Measurements from ENCODE around the gene PREB.

Gene PREB

DNA sequence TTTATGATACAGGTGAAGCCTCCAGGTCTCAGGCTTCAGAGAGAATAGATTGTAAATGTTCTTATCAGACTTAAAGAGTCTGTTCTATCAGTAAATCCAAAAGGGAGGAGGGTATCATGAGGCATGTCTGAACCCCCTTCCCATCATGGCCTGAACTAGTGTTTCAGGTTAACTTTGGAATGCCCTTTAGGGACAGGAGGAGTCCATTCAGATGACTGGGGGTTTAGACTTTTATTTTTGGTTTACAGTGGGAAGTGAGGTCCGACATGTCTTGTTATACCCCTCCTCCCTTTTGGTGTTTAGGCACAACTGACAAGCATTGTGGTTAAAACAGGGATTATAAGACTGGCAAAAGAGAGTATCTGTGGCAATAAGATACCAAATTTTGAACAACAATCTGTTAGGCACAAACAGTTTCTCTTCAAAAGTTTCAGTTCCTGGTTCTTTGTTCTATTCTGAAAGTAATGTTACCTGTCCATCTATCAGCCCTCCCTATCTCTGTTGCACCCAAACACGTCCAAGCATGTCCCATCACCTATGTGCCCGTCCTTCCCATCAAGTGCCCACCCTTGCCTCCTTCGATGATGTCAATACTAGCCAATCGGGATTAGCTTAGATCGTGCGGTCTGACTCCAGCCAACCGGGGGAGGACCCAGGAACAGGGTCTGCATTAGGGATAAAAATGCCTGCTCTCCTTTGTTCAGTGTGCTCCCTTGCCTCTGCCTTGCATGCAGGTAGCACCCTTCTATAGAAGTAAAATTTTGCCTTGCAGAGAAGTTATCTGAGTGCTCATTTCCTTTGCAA, 30.7 kb upstream of the PREB start:
- Histone ChIP-seq H3K27me3 (ENCODE audit: control insufficient read depth, insufficient read depth, low read length) (no peaks in the 10 kb centered on the region), H3K36me3 (ENCODE audit: control insufficient read depth, insufficient read depth, low read length) (no peaks in the 10 kb centered on the region), H3K4me1 (ENCODE audit: control insufficient read depth, insufficient read depth, low read length) (no peaks in the 10 kb centered on the region), H3K4me3 (ENCODE audit: low read length) (no peak overlapping the region), H3K9me3 (ENCODE audit: control insufficient read depth, low read length) (no peaks in the 10 kb centered on the region), H3K9ac (ENCODE audit: low read length) (no peak overlapping the region)

DNA sequence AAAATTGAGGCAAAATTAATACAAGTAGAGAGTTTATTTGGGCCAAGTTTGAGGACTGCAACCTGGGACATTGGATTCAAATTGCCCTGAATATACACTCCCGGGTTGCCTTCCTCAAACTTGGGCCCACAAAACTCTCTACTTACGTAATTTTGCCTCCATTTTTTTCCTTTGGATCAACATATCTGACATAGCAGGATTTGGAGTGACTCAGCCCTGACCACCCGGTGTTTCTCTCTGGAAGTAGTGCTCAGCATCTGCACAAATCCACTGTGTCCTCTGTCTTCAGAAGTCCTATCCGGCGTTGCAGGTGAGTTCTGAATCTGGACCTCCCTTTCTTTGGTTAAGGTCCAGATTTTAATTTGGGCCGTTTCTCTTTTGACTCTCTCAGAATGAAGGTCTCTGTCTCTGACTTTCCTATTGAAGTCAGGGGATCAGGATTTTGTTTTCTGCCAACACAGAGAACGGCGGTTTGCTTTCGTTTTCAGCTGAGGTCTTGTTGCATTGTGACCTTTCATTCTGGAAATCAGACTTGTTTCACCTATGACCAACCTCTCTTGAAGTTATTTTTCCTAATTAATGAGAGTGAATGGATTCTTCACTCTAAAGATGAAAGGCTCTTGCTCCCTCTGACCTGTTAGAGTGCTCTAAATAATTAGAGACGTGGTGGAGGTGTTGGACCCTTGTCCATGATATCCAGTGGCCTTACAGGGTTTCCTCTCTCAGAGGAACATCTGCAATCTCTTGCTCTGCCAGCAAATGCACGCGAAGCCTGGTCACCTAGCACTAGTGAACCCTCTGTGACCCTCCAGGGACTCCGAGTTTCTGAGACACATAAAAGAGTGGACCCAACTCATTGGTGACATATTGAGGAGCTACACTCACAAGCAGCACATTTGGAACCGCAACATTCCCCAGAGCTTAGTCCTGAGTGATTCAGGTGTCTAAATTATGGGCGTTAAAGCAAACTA, 28.0 kb upstream of the PREB start:
- Histone ChIP-seq H3K9ac (ENCODE audit: low read length) (peak overlapping the region; percentile 13), H3K36me3 (ENCODE audit: control insufficient read depth, insufficient read depth, low read length) (no peaks in the 10 kb centered on the region), H3K27me3 (ENCODE audit: control insufficient read depth, insufficient read depth, low read length) (no peaks in the 10 kb centered on the region), H3K4me3 (ENCODE audit: low read length) (no peak overlapping the region), H3K4me1 (ENCODE audit: control insufficient read depth, insufficient read depth, low read length) (no peaks in the 10 kb centered on the region), H3K9me3 (ENCODE audit: control insufficient read depth, low read length) (no peaks in the 10 kb centered on the region)

DNA sequence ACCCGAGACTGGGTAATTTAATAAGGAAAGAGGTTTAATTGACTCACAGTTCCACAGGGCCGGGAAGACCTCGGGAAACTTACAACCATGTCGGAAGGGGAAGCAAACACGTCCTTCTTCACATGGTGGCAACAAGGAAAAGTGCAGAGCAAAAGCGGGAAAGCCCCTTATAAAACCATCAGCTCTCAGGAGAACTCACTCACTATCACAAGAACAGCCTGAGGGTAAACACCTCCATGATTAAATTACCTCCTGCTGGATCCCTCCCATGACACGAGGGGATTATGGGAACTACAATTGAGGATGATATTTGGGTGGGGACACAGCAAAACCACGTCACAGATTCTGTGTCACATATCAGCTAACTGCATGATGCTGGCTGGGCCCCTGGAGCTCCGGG, 25.8 kb upstream of the PREB start:
- no peaks in the 10 kb centered on the region for H3K27me3 ChIP-seq (ENCODE audit: control insufficient read depth, insufficient read depth, low read length)
- H3K36me3 ChIP-seq (ENCODE audit: control insufficient read depth, insufficient read depth, low read length): no peaks in the 10 kb centered on the region
- H3K4me3 ChIP-seq (ENCODE audit: low read length): no peak overlapping the region
- no peaks in the 10 kb centered on the region for H3K4me1 ChIP-seq (ENCODE audit: control insufficient read depth, insufficient read depth, low read length)
- H3K9ac ChIP-seq (ENCODE audit: low read length): no peak overlapping the region
- H3K9me3 ChIP-seq (ENCODE audit: control insufficient read depth, low read length): no peaks in the 10 kb centered on the region

DNA sequence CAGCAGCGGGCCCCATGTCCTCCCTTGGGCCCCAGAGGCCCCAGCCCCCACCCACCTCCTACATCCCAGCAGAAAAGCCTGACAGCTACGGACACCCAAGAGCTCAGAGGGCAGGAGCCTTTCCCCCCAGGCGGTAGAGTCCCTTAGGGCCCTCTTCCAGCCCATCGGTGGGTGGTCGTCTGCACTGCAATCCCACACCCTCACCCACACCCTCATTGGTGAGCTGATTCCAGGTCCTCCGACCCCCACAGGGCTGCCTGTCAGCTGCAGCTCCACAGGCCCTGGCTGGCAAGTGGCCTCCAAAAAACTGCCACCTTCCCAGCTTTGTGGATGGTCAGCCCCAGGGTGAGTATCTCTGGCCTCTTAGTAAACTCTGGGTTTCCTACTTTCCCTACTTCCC, 24.8 kb upstream of the PREB start:
- no peaks in the 10 kb centered on the region for H3K9me3 ChIP-seq (ENCODE audit: control insufficient read depth, low read length)
- no peaks in the 10 kb centered on the region for H3K4me1 ChIP-seq (ENCODE audit: control insufficient read depth, insufficient read depth, low read length)
- H3K27me3 ChIP-seq (ENCODE audit: control insufficient read depth, insufficient read depth, low read length): no peaks in the 10 kb centered on the region
- no peaks in the 10 kb centered on the region for H3K36me3 ChIP-seq (ENCODE audit: control insufficient read depth, insufficient read depth, low read length)
- no peak overlapping the region for H3K4me3 ChIP-seq (ENCODE audit: low read length)
- no peak overlapping the region for H3K9ac ChIP-seq (ENCODE audit: low read length)

DNA sequence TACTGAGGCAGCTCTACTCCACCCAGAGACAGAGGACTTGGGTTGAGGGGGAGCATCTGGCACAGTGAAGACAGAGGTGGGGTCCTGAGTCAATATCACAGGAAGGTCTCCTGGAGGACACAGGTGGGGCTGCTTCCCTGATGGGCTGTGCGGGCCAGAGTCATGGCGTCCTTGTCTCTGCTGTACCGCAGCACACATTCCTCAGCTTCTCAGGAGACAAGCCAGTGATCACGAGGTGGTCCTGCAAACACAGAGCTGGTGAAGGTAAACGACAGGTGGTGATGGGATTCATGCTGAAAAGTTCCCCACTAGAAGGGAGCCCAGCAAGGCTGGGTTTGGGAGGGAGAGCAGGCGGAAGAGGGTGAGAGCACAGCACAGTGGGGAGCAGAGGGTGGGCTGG, 24.0 kb upstream of the PREB start:
- H3K4me1 ChIP-seq (ENCODE audit: control insufficient read depth, insufficient read depth, low read length): no peaks in the 10 kb centered on the region
- no peaks in the 10 kb centered on the region for H3K36me3 ChIP-seq (ENCODE audit: control insufficient read depth, insufficient read depth, low read length)
- no peak overlapping the region for H3K9ac ChIP-seq (ENCODE audit: low read length)
- no peak overlapping the region for H3K4me3 ChIP-seq (ENCODE audit: low read length)
- H3K9me3 ChIP-seq (ENCODE audit: control insufficient read depth, low read length): no peaks in the 10 kb centered on the region
- no peaks in the 10 kb centered on the region for H3K27me3 ChIP-seq (ENCODE audit: control insufficient read depth, insufficient read depth, low read length)

DNA sequence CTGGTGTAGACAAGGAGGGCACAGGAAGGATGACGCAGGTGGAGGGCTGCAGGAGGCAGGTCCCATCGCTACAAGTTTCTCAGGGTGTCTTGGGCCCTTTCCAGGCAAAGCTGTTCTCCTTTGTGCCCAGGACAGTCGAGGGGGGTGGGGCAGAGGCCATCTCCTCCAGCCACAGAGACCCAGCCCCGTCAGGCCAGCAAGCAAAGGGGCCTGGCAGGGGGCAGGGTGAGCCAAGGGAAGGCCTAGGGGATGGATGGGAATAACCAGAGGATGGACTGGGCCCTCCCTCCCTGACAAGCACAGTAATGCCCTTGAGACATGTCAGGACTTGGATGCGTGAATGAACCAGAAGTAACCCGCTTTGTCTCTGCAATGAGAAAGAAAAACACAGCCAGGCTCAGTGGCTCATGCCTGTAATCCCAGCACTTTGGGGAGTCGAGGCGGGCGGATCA, 20.7 kb upstream of the PREB start:
- Histone ChIP-seq H3K9me3 (ENCODE audit: control insufficient read depth, low read length) (no peaks in the 10 kb centered on the region), H3K9ac (ENCODE audit: low read length) (no peak overlapping the region), H3K36me3 (ENCODE audit: control insufficient read depth, insufficient read depth, low read length) (no peaks in the 10 kb centered on the region), H3K4me1 (ENCODE audit: control insufficient read depth, insufficient read depth, low read length) (peaks cover 5% of the 10 kb centered on the region), H3K27me3 (ENCODE audit: control insufficient read depth, insufficient read depth, low read length) (no peaks in the 10 kb centered on the region), H3K4me3 (ENCODE audit: low read length) (no peak overlapping the region)

DNA sequence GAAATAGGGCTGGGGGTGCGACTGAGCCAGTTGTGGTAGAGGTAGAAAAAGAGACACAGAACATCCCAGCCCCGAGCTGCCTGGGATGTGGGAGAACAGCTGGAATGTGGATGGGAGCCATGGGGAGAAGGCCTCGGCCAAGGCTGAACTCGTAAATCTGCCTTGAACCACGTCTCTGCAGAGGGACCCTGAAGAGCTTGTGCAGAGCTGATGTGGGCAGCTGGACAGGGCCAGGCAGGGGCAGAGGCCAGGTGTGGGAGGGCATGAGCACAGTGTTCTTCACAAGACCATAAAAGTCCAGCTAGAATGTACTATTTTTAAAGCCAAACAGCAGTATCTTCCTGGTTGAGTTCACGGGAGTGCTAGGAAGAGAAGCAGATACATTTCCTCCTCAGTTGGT, 20.1 kb upstream of the PREB start:
- H3K9ac ChIP-seq (ENCODE audit: low read length): no peak overlapping the region
- no peaks in the 10 kb centered on the region for H3K9me3 ChIP-seq (ENCODE audit: control insufficient read depth, low read length)
- no peaks in the 10 kb centered on the region for H3K27me3 ChIP-seq (ENCODE audit: control insufficient read depth, insufficient read depth, low read length)
- H3K4me3 ChIP-seq (ENCODE audit: low read length): no peak overlapping the region
- no peaks in the 10 kb centered on the region for H3K36me3 ChIP-seq (ENCODE audit: control insufficient read depth, insufficient read depth, low read length)
- peaks cover 11% of the 10 kb centered on the region for H3K4me1 ChIP-seq (ENCODE audit: control insufficient read depth, insufficient read depth, low read length)

DNA sequence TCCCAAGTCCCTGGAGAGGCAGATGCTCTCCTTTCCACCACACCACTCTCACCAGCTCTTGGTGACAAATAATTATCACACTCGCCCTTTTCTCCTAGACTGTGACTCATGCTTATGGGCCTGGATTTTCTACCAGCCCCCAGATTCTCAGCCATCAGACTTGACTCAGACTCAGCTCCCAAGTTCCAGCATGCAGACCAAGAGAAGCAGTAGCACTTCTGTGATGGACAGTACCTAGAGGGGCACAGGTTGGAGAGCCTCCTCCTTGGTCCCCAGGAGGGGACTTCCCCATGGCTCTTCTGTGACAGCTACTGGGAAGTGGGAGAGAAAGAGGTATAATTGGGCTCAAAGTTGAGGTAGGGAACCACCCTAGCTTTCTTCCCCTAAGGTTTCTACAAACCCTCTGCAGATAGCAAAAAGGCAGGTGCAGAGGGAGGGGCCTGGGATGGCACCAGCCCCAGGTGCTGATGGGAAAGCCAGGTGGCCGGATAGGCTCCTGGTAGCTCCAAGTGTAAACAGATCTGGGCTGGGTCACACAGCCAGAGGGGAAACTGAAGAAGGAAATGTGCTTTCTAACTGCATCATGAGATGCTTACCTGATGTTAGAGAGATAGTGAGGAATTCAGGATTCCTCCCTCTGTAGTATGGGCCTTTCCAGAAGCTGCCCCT, 18.5 kb upstream of the PREB start:
- Histone ChIP-seq H3K27me3 (ENCODE audit: control insufficient read depth, insufficient read depth, low read length) (no peaks in the 10 kb centered on the region), H3K9me3 (ENCODE audit: control insufficient read depth, low read length) (no peaks in the 10 kb centered on the region), H3K9ac (ENCODE audit: low read length) (no peak overlapping the region), H3K4me1 (ENCODE audit: control insufficient read depth, insufficient read depth, low read length) (peaks cover 21% of the 10 kb centered on the region), H3K4me3 (ENCODE audit: low read length) (no peak overlapping the region), H3K36me3 (ENCODE audit: control insufficient read depth, insufficient read depth, low read length) (no peaks in the 10 kb centered on the region)

DNA sequence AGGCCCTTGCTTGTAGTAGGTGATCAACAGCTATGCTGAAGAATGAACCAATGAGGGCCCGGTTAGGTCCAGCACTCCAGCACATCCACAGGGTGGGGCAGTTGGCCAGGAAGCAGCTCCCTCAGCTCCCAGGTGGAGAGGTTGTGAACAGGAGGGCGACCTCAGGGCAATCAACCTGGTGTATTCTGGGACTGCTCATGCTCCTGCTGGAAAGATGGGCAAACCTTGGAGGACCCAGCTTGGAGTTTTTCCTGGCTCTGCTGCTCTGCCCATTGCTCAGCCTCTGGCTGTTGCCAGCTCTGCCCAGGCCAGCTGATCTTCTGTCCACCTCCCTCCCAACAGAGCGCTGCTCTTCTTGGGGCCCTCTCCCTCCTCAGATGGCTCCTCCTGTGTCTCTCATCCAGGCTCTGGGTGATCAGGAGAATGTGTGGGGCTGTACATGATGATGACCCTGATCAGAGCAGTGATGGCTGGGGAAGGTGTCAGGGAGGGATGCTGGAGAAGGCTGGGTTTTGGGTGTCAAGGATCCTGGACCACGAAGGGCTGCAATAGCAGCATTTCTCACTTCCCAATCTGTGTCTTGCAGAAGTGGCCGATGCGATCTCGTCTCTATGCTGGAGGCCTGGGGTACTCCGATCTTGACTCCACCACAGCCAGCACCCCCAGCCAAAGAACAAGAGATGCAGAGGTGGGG, 17.8 kb upstream of the PREB start:
- H3K27me3 ChIP-seq (ENCODE audit: control insufficient read depth, insufficient read depth, low read length): no peaks in the 10 kb centered on the region
- H3K4me1 ChIP-seq (ENCODE audit: control insufficient read depth, insufficient read depth, low read length): peaks cover 21% of the 10 kb centered on the region
- H3K4me3 ChIP-seq (ENCODE audit: low read length): no peak overlapping the region
- no peaks in the 10 kb centered on the region for H3K36me3 ChIP-seq (ENCODE audit: control insufficient read depth, insufficient read depth, low read length)
- no peaks in the 10 kb centered on the region for H3K9me3 ChIP-seq (ENCODE audit: control insufficient read depth, low read length)
- H3K9ac ChIP-seq (ENCODE audit: low read length): no peak overlapping the region

DNA sequence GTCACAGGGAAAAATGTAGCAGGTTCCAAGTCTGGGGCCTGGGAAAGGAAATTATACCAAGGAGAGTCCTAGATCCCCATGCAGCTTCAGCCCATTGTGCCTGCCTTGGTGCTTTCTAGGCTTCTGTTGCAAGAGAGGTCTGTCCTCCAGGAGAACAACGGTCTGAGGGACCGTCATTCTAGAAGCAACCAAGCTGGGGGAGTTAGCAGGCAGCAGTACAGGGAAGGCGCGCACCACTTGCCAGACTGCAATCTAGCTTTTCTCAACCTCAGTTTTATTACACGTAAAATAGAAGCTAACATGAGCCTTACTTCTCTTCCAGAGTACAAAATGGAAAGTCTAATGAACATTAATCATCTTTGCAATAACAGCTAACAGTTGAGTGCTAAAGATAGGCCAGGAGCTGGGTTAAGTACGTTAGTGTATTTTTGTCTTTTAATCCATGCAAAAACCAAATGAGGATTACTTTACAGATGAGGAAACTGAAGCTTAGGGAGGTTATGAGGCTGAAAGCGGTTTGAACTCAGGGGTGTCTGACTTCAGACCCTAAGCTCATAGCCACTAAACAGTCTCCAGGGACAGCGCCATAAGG, 16.3 kb upstream of the PREB start:
- no peaks in the 10 kb centered on the region for H3K27me3 ChIP-seq (ENCODE audit: control insufficient read depth, insufficient read depth, low read length)
- H3K4me1 ChIP-seq (ENCODE audit: control insufficient read depth, insufficient read depth, low read length): peaks cover 21% of the 10 kb centered on the region
- no peak overlapping the region for H3K9ac ChIP-seq (ENCODE audit: low read length)
- H3K36me3 ChIP-seq (ENCODE audit: control insufficient read depth, insufficient read depth, low read length): no peaks in the 10 kb centered on the region
- no peak overlapping the region for H3K4me3 ChIP-seq (ENCODE audit: low read length)
- no peaks in the 10 kb centered on the region for H3K9me3 ChIP-seq (ENCODE audit: control insufficient read depth, low read length)
